GM18868 (cell line): ENCODE measurements around the gene PGR.
"Not testable (repeated sequence)": the region's sequence is repeated elsewhere in the genome, so short reads cannot be mapped to it uniquely, and the experiment has no call there.

Source experiments
- ATAC-seq: cut with Tn5 transposase; IDR thresholded peaks from one replicate; pipeline ENCODE4 v1.9.1; 2021; ENCODE audit warnings: mild to moderate bottlenecking, moderate library complexity; ENCODE audit not compliant: unreplicated experiment

Gene PGR

DNA sequence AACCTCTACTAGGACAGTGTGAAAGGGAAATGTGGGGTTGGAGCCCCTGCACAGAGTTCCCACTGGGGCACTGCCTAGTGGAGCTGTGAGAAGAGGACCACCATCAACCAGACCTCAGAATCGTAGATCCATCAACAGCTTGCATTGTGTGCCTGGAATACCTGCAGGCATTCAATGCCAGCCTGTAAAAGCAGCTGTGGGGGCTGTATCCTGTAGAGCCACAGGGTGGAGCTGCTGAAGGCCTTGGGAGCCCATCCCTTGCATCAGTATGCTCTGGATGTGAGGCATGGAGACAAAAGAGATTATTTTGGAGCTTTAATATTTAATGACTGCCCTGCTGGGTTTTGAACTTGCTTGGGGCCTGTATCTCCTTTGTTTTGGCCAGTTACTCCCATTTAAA lies 46.3 kb downstream of the PGR start:
- no peak for ATAC-seq

DNA sequence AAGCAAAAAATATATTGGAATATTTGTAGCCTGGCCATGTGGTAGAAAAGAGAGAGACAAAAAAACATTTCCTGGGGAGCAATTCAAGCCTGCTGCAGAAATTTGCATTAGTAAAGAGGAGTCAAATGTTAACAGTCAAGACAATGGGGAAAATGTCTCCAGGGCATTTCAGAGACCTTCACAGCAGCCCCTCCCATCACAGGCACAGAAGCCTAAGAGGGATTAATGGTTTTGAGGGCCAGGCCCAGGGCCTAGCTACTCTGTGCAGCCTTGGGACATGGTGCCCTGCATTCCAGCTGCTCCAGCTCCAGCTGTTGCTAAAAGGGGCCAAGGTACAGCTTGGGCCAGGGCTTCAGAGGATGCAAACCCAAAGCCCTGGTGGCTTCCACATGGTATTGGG lies 46.8 kb downstream of the PGR start:
- ATAC-seq: no peak

DNA sequence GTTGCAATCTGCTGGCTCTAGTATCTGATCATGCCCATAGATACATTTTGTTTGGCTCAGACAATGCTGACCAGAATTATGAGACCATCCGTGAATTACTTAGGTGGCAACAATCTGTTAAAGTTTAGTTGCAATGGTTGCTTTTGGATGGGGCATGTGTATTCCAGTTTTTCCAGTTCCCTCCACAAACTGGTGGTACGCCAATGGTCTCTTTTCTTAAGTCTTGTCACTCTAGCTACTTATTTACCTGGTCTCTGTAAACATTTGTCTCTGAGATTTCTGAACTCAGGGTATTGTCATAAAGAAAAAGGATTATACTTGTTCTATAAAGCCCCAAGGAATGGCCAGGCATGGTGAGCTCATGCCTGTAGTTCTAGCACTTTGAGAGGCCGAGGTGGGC lies 65.9 kb downstream of the PGR start:
- ATAC-seq: no peak

DNA sequence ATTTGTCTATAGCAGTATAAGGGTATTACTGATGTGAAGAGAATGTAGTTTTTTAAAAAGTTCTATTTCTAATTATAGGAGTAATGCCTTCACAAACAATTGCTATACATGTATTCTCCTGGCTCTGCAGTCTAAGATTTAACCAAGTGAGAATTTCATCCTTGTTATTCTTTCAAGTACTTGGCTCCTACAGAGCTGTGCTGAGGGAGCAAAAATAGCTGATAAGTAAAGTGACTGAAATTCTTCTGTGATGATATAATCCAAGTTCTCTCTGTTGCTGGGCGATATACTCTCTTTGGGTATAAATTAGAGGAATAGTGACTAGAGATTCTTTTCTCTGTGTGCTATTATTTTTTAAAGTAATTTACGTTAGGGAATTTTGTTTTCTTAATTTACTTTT lies 68.0 kb downstream of the PGR start:
- no peak for ATAC-seq

DNA sequence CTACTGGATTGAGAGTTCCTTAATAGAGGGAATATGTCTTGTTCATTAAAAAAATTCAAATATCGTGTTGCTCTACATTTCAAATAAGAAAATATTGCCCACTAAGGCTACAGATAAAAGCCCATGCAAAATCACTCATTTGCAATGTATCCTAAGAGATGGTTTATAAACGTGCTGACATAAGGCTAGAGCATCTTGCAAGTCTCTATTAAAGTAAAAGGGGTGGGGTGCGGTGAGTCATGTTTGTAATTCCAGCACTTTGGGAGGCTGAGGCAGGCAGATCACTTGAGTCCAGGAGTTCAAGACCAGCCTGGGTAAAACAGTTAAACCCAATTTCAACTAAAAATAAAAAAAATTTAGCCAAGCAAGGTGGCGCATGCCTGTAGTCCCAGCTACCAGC lies 70.3 kb downstream of the PGR start:
- ATAC-seq: no peak

DNA sequence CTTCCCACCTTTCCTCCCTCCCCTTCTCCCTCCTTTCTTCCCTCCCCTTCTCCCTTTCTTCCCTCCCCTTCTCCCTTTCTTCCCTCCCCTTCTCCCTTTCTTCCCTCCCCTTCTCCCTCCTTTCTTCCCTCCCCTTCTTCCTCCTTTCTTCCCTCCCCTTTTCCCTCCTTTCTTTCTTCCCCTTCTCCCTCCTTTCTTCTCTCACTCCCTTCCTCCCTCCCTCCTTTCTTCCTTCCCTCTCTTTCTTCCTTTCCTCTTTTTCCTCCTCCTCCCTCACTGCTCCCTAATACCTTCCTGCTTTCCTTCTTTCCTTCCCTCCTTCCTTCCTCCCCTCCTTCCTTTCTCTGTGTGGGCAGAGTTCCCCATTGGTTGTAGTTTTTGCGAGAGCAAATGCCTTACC lies 76.1 kb downstream of the PGR start:
- ATAC-seq: no peak

DNA sequence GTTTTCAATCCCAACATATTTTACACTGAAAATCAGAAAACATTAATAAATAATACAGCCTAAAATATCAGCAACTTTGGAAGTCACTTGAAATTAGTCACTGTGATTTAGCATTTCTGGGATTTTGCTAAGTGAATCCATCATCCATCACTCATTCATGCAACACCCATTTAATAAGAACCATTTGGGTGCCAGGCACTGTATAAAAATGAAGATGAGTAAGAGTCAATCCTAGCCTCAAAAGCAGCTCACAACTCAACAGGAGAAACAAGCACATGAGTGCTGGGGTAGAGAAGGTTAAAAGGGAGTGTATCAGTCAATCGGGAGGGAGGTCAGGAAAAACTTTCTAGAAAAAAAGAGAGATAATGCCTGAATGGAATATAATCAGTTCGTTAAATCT lies 77.9 kb downstream of the PGR start:
- ATAC-seq: no peak

DNA sequence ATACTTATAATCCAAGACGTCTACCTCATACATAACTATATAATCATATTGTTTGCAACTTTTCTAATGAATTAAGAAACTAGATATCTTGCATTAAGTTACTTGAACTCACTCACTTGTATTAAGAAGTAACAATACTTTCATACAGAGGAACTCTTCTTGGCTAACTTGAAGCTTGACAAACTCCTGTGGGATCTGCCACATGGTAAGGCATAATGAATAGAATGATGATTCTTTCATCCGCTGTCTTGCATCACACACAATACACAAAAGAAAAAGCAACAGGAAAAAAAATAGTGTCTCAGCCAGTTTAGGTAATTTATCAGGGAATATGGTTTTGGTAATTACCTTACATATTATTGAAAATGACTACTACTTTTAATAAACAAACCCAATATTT lies 79.8 kb downstream of the PGR start:
- no peak for ATAC-seq

DNA sequence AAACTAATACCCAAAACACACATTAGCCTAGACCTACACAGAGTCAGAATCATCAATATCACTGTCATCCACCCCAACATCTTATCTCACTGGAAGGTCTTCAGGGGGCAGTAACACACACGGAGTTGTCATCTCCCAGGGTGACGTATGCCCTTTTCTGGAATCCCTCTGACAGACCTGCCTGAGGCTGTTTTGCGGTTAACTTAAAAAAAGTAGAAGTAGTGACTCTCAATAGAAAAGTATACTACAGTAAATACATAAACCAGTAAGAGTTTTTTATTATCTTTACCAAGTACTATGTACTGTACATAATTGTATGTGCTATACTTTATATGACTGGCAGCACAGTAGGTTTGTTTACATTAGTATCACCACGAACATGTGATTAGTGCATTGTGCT lies 80.5 kb downstream of the PGR start:
- no peak for ATAC-seq

DNA sequence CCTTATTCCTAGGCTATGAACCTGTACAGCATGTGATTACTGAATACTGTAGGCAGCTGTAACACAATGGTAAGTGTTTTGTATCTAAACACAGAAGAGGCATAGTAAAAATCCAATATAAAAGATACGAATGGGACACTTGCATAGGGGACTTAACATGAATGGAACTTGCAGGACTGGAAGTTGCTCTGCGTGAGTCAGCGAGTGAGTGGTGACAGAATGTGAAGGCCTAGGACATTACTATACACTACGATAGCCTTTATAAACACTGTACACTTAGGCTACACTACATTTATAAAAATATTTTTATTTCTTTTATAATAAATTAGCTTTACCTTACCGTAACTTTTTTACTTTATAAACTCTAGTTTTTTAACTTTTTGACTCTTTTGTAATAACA lies 81.1 kb downstream of the PGR start:
- no peak for ATAC-seq

DNA sequence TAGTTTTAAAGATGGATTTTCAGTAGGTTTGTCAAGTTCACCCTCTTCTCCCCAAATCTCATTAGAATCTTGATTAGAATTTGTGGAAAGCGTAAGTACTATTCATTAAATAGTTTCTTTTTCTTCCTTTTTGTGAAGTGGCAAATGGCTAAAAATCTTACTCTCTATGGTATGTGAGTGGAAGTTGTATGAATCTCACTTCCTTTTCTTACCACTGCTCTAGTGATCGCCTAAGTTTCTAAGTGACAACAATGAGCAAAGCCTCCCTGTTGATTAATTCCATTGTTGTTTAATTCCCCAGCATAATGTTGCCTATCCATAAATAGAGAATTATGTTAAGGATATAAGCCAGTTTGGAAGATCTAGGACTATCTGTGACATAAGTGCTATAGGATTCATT lies 82.7 kb downstream of the PGR start:
- peak; percentile 65 for ATAC-seq

DNA sequence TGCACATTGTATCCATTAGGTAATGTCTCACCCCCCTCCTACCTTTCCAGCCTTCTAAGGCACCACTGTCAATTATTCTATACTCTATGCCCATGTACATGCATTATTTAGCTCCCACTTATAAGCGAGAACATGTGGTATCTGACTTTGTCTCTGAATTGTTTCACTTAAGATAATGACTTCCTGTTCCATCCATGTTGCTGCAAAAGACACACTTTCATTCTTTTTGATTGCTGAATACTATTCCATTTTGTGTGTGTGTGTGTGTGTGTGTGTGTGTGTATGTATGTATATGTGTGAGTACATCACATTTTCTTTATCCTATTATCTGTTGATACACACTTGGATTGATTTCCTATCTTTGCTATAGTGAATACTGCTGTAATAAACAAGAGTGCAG lies 84.2 kb downstream of the PGR start:
- no peak for ATAC-seq

DNA sequence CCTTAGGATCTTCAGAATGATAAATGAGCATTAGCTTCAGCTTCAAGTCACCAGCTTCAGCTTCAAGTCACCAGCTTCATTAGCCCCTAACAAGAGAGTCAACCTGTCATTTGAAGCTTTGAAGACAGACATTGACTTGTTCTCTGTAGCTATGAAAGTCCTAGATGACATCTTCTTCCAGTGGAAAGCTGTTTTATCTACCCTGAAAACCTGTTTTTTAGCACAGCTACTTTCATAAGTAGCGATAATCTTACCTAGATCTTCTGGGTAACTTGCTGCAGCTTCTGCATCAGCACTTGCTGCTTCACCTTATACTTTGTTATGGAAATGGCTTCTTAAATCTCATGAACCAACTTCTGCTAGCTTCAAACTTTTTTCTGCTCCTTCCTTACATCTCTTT lies 85.7 kb downstream of the PGR start:
- no peak for ATAC-seq

DNA sequence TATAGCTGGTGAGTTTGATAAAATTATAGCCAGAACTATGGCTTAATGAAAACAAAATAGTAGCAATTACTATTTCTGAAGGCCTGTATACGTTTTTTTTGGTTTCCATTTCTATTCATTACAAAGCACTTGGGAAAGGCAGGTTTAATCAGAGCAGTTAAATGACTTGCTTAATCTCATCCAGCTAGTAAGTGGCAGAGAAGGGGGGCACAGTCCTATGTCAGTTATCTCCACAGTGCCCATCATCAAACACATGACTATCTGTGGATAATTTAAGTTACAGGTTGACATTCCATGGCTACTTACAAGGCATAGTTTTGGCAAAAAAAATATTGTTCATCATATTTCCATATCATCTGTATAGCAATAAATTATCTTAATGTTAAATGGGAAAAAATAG lies 93.7 kb downstream of the PGR start:
- ATAC-seq: no peak

DNA sequence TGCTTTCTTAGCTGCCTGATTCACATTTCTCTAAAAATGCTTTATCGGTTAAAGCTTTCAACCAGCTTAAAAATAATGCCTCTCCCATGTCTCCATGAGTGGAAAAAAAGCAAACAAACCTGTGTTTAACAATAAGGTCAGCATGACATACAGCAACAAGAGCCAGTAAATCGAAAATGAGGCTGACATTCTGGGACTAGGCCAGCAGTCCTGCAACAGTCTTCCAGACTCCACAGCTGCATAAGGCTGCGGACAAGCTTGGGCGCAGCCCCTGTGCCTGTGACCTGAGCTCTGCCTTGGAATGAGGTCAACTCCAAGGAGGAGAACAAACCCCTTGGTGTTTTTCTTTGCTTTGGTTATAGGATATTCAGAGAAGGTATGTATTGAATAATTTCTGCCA lies 95.5 kb downstream of the PGR start:
- ATAC-seq: no peak

DNA sequence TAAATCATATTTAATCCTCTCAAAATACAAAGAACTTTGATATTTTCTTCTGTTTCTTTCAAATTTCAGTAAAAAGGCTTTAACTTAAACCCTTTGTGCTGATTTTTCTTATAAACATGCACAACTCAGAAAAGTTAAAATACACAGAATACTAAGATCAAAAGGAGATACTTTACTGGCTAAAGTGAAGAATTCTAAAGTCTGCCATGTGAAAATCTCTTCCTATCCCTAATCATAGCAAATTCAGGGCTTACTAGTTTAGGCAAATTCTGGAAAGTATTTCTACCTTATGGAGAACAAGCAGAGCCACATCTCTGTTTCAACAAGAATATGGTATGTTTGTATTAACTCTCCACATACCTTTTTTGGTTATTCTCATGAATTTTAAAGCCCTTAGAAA lies 96.6 kb downstream of the PGR start:
- no peak for ATAC-seq

DNA sequence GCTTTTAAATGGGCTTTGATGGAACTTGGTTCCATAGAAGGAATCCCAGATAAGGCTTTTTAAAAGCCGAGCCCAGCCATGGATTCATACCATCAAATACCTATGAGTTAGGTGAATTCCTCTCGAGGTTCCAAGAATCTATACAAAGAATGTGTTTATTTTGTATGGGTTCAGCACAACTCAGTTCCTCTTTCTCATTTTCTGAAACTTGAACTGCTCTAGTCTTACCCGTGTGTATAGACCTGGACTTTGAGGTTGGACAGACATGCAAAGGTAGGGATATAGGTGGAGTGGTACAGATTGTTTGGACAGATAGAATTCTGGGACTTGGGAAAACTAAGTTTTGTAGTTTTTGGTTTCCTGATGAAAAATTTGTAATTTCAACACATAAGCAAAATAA lies 97.9 kb downstream of the PGR start:
- no peak for ATAC-seq

DNA sequence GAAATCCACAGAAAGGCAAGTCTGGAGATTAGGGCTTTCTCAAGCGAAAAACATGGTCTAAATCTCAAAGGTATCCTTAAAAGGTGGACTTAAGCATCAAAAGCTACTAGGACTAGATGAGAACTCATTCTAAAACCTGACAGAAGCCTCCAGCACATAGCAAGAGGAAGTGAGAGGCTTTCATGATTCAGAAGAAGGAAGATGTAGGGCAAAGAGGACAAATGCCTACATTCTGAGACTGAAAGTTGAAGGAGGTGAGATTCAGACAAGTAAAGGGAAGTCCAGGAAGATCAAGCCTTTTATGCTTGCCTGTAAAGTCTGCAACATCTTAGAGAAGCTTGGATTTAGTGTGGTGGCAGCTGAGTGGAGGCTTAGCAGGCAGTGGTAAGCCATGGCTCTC lies 98.9 kb downstream of the PGR start:
- ATAC-seq: peak; percentile 80

DNA sequence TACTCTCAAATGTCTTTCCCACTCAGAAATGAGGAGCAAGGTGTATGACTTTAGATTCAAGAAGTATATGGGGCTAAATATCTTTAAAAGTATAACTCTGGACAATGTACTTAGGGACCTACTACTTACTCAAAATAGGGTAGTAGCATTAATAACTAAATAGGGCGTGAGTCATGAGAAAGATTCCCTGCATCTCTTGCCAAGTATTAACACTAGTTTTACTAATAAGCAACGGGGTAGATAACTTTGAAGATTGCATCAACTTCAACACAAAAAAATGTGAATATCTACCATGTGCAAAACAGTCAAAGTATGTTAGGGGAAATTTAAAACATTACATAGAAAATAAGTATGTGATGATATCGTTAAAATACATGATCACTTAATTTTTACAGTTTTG lies 99.6 kb downstream of the PGR start:
- no peak for ATAC-seq

DNA sequence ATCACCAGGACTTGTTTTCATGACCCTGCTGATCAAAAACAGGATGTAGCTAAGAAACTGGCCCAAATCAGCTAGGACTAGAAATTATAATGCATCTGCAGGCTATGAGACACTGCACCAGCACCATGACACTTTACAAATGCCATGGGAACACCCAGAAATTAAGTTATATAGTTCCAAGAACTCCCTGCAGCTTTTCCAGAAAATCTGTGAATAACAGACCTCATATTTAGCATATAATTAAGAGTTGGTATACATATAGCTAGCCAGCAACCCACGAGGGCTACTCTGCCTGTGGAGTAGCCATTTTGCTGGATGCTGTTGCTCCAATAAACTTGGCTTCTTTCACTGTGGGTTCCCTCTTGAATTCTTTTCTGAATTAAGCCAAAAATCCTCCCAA lies 101.0 kb downstream of the PGR start:
- ATAC-seq: no peak

DNA sequence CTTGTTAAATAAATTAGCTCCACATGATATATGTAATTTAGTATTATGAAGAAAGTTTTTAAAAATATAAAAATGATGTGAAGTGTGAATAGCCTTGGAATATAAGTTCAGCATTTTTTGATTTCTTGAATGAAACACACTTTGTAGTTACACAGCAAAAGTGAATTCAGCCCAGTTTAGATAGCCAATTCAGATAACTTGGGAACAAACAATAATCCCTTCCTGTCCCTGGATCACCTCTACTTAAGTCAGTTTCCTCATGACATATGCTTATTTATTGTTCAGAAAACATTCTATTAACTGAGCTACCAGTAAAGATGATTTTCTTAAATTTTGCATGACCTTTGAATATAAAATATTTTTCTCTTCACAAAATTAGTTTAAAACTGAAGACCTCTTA lies 107.4 kb downstream of the PGR start:
- ATAC-seq: no peak

DNA sequence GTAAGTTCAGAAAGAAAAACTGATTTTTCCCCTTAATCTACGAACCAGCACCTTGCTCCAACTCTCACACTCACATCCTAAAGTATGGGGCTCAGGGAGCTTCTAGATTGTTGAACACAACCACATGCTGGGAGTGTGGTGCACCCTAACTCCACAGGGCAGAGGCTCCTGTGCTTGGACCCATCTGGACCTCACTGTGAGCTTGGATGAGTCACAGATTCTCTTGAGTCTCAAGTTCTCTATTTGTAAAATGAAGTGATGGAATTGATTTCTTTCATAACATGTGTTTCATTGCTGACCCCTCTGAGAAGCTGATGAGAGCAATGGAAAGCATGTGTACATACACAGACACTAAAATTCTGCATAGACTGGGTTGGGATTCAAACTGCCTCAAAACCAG lies 109.7 kb downstream of the PGR start:
- ATAC-seq: no peak

DNA sequence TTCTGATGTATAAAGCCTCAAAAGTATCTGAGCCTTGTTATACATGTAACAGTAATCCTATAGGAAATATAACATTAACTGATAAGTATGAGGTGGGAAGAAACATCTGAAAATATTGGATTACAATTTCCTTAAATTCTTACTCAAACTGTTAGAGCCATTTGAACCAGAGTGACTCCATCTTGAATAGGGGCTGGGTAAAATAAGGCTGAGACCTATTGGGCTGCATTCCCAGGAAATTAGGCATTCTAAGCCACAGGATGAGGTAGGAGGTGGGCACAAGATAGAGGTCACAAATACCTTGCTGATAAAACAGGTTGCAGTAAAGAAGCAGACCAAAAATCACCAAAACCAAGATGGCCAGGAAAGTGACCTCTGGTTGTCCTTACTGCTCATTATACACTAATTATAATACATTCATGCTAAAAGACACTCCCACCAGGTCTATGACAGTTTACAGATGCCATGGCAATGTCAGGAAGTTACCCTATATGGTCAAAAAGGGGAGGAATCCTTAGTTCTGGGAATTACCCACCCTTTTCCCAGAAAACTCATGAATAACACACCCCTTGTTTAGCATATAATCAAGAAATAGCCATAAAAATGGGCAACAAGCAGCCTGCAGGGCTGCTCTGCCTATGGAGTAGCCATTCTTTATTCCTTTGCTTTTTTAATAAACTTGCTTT lies 114.9 kb downstream of the PGR start:
- no peak for ATAC-seq

DNA sequence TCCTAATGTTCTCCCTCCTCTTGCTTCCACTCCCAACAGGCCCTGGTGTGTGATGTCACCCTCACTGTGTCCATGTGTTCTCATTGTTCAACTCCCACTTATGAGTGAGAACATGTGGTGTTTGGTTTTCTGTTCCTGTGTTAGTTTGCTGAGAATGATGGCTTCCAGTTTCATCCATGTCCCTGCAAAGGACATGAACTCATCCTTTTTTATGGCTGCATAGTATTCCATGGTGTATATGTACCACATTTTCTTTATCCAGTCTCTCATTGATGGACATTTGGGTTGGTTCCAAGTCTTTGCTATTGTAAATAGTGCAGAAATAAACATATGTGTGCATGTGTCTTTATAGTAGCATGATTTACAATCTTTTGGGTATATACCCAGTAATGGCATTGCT lies 115.9 kb downstream of the PGR start:
- not testable (repeated sequence) for ATAC-seq
